NCI-H2227 treated with DMSO at 0.1 percent for 48 hours (cell line): ENCODE data around the gene CDH13.

Source experiments
- DNase-seq: peaks from one replicate; lab custom pipeline; 2025; lab: John Stamatoyannopoulos, UW

Gene CDH13

DNA sequence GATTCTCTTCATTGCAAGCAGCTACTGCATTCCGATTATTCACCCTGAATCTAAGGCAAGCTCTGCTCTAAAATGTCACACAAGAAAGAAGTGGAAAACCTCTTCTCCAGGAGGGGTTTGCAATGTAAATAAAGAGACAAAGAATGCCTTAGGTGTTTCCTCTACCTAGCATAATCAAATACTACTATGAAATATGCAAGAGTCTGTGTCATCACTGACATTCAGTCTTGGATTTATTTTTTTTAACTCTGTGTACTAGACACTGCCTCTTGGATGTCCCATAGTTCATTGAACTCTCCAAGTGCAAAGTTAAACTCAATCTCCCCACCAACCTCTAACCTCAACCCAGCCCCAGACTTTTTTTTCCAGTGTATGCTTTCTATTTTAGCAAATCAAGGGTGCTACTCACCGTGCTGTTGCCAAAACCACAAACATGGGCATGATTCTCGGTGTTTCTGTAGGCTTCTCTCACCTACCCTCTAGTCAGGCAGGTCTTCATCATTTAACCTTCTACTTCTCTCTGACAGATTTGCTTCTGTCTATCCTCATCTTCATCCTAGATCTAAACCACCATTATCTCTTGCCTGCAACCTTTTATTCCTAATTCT, 329.1 kb downstream of the CDH13 start:
- DNase-seq = no peak

- DNase-seq = no peak
These were observed 330.4 kb downstream of the CDH13 start for GRCh38 chr16:82957212-82957611.

- no peak for DNase-seq
These were observed 334.1 kb downstream of the CDH13 start for GRCh38 chr16:82960918-82961317.

DNA sequence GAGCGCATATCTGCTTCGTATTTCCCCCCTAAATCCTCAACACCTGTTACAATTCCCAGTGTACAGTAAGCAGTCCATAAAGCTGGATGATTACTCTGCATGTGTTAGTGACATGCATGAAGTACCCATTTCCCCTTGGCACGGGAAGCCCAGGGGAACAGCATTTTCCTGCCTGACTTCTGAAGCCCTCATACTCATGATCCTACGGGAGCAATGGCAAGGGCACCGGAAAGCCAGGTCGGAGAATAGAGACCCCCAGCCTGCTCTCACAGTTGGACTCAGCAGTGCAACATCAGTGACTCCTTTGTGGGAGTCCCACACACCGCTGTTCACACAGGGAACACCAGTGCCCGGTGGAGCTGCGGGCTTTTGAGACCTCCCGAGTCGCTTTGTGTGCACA, 336.9 kb downstream of the CDH13 start:
- DNase-seq = no peak

- DNase-seq = no peak
These were observed 339.0 kb downstream of the CDH13 start for GRCh38 chr16:82965808-82966207.

- DNase-seq = no peak
These were observed 340.7 kb downstream of the CDH13 start for GRCh38 chr16:82967424-82967823.

DNA sequence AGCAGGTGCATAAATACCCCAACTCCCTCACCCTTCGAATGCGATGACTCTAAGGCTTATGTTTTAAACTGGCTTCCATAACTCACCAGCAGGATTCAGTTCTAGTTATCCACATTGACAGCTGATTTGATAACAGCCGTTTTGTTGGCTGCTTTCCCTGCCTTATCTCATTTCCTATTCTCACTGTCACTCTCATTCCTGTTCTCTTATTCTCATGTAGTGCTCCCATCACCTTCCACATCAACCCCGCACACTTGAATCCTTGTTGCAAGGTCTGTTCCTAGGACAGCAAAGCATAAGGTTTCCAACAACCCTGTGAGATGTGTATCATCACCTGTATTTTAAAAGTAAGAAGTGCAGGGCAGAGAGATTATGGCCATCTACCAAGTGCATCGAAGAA, 344.4 kb downstream of the CDH13 start:
- no peak for DNase-seq

- no peak for DNase-seq
These were observed 345.7 kb downstream of the CDH13 start for GRCh38 chr16:82972331-82972919.

DNA sequence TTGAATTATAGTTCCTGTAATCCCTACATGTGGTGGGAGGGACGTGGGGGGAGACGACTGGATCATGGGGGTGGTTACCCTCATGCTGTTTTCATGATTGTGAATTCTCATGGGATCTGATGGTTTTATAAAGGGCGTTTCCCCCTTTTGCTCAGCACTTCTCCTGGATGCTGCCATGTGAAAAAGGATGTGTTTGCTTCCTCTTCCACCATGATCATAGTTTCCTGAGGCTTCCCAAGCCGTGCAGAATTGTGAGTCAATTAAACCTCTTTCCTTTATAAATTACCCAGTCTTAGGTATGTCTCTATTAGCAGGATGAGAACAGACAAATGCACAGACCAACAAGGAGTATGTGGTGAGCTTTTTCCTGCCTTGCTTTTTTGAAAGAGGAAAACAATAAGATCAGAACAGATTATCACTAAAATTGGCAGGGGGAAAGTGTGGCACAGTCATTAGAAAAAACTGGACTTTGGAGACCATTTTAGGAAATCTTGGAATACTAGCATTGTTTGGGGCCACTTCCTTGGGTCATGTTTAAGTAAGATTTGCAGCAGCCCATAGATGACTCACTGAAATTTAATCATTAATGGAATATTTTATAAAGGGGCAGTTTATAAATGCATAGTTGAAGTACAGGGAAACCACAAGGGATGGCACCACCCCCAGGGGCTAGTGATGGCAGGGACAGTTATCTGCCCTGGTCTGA, 352.8 kb downstream of the CDH13 start:
- no peak for DNase-seq

DNA sequence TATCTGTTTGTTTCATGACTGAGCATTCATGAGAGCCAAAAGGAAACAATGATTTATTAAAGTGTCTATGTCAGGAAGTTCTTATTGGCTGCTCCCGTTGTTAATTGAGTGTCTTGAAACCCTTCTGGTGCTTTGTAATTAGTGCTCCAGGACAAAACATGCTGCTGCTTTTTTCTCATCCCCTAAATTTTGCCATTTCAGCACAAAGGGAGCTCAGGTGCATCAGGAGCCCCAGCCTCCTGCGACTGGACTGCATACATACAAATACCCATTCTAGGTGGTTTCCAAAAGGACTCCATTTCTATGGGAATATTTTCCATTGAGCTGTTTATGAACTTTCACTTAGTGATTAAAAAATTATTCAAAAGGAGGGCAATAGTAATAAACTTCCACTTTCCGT, 354.0 kb downstream of the CDH13 start:
- no peak for DNase-seq

DNA sequence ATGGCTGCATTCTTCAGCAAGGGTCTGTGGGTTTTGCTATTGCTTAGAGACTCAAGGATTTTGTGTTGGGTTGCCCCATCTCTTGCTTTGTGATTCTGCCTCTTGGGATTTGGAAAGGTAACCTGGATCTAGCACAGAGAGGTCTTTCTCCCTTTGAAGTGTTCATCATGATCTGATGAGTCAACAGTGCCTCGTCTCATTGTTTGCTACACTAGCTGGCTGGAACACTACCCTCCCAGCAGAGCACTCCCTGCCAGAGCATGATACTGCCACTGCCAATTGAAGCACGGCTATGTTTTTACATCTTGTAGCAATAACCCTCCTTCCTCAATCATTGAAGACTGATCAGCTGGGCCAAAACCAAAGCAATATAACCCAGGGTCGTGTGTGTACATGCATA, 361.0 kb downstream of the CDH13 start:
- DNase-seq = no peak

DNA sequence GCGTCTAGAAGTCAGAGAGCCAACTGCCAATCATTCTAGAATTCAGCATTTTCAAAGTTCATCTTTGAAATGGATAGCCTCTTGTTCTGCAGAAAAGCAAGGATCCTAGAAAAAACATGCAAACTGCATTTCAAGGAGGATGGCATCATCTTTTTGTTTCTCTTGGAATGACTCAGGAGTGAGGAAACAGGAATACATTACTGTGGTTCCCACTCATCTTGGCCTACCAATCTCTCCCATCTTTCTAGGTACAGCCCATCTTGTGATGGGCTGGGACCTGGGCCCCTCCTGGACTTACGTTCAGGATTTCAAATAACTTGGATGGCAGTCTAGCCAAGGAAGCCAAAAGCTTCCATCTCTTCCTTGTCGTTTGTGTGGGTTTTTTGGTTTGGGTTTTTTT, 363.4 kb downstream of the CDH13 start:
- DNase-seq = no peak

DNA sequence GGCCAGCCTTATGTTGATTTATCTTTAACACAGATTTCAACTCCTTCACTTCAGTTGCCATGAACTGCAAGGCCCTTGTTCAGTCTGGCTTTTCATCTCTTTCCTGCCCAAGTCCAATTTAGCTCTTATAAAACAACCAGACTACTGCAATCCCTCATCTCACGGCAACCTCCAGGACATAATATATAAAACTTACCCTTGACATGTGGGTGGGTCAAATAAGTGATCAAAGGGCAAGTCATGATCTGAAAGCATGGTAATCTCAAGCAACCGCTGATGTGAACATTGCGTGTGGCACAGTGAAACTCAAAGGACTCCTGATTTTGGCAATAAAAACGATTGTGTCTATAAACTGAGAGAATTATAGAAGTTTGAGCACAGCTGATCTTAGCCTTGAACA, 364.6 kb downstream of the CDH13 start:
- no peak for DNase-seq

DNA sequence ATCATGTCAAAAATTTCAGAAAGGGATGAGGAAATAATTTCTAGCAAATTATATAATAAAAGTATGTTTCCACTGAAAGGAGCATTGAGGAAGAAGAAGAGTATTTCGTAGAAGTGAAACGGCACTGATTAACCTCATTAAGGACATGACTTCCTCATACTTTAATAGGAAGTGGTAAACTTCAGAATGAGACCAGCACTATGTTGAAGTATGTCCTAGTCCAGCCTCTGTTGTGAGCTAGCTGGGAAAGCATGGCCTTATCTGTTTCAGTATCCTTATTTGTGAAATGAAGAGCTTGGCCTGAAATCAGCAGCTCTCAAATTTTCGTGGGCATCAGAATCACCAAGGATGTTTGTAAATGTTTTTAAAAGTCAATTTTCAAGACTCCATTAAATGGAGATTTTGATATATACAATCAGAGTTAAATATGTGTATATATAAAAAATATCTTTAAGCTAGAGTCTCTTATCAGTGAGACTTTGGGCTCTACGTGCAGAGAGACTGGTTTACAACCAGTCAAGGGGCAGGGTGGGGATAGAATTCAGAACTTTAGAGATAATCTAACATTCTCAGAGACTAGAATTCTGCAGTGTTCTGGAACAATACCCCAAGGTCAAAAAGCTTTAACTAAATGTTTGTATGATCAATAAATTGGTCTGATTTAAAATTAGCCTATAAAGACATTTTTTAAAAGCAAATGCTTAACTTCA, 365.4 kb downstream of the CDH13 start:
- DNase-seq = no peak

DNA sequence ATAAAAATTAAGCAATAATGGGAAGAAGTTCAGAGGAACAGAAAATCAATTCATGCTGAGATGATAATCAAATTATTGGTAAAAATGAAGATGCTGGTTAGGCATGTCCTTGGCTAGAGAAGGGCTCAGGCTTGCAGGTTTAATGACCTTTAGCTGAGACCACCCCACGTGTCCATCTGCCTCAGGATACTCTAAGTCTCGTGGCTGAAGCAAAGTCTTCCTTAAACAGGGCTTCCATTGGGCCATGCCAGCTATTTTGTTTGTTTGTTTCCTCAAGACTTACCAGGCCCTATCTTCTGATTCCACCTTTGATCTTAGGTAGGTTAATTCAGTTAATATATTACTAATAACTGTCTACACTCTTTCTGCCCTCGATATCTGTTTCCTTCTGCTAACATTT, 366.0 kb downstream of the CDH13 start:
- no peak for DNase-seq

- DNase-seq = no peak
These were observed 366.6 kb downstream of the CDH13 start for GRCh38 chr16:82993415-82993814.

DNA sequence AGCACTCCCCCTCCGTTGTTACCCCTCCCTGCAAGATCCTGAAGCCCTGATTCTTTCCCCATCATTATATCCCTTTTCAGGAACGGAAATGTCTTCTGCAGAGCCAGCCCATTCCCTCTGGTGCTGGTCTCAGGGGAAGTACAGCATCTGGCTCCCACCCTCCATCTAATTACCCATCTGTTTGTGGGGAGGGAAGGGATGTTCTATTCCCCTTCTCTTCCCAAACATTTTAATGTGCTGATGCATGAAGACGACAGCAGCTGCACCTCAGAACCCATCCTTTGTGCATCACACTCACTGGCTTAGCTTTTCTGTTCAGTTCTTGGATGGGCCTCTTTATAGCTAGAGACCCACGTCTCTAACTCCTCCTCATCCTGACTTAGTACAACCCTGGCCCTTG, 367.2 kb downstream of the CDH13 start:
- no peak for DNase-seq

GRCh38 chr16:82995286-82995923, 368.6 kb downstream of the CDH13 start:
- no peak for DNase-seq

- no peak for DNase-seq
These were observed 369.2 kb downstream of the CDH13 start for GRCh38 chr16:82995924-82996441.

- no peak for DNase-seq
These were observed 370.0 kb downstream of the CDH13 start for GRCh38 chr16:82996814-82997213.

GRCh38 chr16:82999711-83000110, 372.9 kb downstream of the CDH13 start:
- no peak for DNase-seq
